Islet precursor cell (in vitro differentiated cells): Measurements from ENCODE around the gene SPATC1L.

Source experiments
- DNase-seq: peaks from one replicate; pipeline ENCODE4 v3.0.0-alpha.2; 2018

Gene SPATC1L

DNA sequence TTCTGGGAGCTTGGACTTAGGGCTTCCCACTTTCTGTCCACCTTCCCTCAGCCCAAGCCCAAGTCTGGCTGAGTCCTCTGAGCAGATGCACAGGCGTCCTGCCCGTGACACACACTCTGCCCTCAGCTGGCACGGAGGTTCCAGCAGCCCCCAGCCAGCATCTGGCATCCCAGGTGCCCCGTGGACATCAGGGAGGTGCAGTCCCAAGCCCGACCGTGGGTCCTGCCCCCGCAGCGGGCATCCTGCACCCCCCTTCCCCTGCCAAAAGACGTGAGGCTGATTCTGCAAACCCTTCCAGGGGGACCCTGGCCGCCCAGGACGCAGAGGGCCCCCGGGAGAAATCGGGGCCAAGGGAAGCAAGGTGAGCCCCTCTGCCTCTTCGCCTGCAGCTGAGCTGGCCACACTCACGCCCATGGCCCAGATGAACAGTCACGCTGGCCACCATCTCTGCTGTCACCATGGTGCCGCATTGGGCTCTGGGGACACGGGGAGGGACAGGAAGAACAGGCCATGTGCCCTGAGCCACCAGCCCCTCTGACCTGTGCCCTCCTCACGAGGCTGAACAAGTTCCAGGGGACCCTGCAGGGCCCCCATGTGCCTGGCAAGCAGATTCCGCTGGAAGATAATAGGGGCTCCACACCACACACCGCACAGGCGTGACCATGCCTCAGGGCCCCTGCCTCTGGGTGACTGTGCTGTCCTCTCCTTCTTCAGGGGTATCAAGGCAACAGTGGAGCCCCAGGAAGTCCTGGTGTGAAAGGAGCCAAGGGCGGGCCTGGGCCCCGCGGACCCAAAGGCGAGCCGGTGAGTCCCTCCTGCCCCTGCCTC is 65.7 kb downstream of the SPATC1L start:
- peak; percentile 50 for DNase-seq

DNA sequence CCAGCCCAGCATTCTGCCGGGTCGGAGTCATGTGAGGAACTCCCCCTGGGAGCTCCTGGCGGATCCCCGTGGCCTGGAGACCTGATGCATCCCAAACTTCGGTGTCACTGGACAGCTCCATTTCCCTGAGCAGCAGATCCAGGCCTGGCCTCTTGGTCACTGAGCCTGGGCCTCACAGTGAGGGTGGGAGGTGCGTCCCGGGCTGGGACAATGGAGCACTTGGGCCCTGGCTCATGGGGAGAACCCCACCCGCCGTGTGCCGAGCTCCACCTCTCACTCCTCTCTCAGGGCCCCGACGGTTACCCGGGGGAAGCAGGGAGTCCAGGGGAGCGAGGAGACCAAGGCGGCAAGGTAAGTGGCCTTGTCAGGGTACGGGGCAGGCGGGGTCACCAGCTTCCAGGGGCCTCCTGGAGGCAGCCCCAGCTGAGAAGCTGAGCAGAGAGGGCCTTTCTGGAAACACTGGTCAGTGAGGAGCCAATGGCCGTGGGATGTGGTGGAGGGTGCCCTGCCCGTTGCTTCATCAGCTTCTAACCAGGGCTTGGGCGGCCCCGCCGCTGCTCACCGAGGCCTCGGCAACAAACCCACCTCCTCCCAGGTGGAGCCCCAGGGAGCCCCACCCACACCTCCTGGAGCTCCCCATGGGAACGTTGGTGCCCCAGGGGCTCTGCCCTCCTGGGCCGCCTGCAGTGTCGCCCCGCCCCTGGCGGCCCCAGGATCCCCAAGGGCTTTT is 66.5 kb downstream of the SPATC1L start:
- DNase-seq, result peak; percentile 46

DNA sequence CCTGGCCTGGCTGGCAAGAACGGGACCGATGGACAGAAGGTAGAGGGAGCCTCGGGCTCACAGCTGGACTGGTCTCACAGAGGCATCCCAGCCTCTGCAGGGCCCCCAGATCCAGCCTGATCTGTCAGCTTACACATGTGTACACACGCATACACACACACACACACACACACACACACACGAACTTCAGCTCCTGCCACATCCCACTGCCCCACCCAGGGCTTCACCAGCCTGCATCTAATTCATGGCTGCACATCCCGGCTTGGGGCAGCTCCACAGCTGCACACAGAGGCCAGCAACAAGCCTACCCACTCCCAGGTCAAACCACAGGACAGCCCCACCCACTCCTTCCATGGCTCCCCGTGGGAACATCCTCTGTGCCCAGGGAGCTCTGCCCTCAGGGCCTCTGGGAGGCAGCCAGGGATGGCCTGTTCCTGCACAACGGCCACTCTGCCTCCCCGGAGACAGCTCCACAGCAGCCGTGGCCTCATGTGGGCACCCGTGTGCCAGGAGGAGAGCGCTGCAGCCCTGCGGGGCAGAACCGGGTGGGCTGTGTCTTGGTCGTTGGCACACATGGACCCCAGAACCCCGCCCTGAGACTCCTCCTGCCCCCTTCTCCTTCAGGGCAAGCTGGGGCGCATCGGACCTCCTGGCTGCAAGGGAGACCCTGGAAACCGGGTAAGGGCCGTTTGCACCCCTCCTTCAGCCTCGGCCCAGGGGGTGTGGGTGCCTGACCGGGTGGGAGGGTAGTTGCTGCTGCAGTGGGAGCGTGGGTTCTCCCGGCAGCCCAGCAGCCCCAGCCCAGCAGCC is 67.3 kb downstream of the SPATC1L start:
- peak; percentile 51 for DNase-seq

DNA sequence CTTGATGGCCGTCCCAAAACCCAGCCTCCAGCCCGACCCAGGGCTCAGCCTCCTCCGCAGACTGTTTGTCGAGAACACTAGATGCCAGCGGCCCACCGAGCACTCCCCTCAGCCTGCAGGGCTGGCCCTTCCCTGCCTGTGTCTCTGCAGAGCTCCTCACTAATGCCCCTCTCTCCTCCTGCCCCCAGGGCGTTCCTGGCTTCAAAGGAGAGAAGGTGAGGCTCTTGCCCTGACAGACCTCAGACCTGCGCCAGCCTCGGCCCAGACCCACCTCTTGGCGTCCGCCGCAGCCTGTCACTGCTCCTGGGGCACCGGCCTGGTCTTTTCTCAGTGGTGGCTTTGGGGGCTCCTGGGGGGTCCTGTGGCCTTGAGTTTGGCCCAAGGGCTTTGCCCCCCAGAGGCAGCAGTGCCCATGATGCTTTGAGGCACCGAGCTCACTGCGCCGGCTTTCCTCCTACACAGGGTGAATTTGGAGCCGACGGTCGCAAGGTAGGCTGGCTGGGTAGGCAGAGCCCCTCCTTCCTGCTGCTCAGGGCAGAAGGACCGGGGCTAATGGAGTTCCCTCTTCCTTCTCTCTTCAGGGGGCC is 68.0 kb downstream of the SPATC1L start:
- peak; percentile 49 for DNase-seq

DNA sequence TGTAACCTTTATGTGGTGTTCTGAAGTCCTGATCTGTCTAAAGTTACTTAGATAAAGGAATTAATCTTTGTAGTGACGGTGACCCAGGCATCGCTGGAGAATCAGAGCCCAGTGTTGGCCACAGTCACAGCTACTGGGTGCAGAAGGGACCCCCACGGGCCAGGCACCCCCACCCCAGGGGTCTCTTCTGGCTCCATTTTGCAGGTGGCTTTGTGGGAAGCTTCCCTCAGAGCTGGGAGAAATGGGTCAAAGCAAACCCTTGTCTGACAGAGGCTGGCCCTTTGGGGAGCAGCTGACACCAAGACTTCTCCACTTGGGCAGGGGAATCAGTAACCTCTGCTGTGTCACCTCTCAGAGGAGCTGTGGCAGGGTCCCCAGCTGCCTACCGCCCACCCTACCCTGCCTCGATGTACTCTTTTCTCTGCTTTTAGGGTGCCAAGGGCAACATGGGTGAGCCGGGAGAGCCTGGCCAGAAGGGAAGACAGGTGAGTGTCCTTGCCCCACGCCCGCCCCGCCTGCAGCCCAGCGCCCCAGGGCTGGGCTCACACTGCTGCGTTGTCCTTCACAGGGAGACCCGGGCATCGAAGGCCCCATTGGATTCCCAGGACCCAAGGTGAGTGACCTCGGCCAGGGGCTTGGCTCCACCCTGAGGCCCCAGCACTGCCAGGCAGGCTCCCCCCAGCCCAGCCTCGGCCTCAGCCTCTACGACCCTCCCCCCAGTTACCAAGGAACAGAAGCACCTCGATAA is 68.6 kb downstream of the SPATC1L start:
- DNase-seq, result peak; percentile 26

DNA sequence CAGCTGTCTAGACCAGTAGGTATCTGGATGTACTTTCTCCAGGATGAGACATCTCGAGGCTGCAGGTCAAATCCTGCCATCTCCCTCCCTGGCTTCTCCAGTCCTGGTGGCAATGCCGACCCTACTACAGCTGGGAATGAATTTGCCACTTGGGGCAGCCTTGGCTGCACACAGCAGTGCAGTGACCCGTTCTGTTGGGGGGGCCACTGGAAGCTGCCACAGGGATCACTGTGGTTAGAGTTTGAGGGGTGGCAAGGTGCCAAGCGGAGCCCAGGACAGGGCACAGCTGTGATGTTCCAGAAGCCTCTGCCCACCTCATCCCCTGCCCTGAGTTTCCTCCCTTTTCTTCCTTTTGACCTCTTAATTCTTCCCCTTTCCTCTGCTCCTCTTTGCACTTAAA is 69.3 kb downstream of the SPATC1L start:
- peak; percentile 18 for DNase-seq

DNA sequence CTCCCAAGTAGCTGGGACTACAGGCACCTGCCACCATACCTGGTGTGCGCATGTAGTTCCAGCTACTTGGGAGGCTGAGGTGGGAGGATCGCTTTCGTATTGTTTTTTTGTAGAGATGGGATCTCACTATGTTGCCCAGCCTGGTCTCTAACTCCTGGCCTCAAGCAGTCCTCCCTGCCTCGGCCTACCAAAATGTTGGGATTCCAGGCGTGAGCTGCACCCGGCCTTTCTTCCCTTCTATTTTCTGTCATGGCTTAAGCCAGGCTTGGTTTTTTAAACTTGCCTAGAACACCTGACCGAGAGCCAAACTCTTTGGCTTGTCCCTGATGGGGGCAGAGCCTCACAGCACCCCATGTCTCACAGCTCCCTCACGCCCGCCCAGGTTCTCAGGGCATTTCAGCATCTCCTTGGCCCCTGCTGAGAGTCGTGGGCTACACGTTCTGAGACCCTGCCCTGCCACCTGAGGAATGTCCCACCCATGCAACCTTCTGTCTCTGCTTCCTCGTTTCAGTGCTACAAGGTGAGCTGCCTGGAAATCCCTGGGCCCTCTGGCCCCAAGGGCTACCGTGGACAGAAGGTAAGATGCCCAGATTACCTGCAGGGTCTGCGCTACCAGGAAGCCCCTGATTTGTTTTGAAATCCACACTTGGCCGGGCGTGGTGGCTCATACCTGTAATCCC is 70.6 kb downstream of the SPATC1L start:
- DNase-seq, result peak; percentile 35

DNA sequence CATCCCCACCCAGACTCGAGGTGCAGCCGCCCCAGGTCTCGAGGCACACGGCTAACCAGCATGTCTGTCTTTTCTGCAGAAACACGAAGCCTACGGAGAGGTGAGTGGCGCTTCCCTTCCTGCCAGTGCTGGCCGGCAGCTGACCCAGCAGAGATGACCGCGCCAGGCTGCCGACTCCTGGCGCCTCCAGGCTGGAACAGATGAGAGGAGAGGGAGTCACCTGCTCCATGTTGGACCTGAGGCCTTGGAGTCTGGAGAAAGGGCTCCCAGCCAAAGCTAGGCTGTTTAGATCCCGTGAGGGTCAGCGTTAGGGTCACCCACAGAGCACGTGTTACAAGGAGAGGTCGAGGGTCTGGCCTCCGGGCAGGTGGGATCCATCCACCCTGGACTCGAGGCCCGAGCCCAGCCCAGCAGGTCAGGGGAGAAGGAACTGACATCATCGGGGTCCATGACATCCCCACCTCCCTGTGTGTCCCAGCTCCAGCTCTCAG is 71.5 kb downstream of the SPATC1L start:
- DNase-seq, result peak; percentile 41

DNA sequence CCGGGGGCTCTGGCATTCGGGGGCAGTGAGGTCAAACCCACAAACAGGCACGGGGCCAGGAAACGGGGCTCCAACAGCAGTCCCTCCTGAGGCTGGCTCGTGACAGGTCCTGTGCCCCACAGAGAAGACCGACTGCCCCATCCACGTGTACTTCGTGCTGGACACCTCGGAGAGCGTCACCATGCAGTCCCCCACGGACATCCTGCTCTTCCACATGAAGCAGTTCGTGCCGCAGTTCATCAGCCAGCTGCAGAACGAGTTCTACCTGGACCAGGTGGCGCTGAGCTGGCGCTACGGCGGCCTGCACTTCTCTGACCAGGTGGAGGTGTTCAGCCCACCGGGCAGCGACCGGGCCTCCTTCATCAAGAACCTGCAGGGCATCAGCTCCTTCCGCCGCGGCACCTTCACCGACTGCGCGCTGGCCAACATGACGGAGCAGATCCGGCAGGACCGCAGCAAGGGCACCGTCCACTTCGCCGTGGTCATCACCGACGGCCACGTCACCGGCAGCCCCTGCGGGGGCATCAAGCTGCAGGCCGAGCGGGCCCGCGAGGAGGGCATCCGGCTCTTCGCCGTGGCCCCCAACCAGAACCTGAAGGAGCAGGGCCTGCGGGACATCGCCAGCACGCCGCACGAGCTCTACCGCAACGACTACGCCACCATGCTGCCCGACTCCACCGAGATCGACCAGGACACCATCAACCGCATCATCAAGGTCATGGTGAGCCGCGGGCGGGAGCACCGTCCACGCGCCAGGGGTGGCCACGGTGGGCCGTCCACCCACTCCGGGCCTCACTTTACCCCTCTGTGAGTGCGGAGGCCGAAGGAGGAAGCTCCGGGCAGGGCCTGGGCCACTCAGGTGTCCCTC is 72.2 kb downstream of the SPATC1L start:
- peak; percentile 50 for DNase-seq

DNA sequence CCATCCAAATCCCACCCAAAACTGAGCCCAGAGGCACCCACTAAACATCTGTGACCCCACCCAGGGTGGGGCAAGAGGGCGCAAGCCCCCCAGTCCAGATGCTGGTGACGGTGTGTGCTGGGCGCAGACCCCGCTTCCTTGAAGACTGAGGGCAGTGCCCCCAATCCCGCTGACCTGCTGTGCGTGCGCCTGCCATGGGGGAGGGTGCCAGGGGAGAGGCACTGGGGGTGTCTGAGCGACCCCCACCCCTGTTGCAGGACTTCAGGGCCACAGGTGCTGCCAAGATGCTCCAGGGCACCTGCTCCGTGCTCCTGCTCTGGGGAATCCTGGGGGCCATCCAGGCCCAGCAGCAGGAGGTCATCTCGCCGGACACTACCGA is 73.1 kb downstream of the SPATC1L start:
- peak; percentile 36 for DNase-seq
